Esophagus squamous epithelium (tissue), 4 donors: Measurements from ENCODE around the gene KCTD11.

Experiments
- CTCF ChIP-seq, 6 experiments: fragments of 450-650 bp in 4 of 6; fragments of 200-600 bp in 2 of 6; sonication (generic) in 2 of 6; IDR thresholded peaks; one replicate each; pipeline ENCODE4 v1.5.1; 2016 to 2019; ENCODE audit warnings: antibody characterized with exemption in 6 of 6, mild to moderate bottlenecking in 4 of 6, moderate library complexity in 4 of 6
- POLR2A ChIP-seq, 4 donors: fragments of 450-650 bp; IDR thresholded peaks; one replicate each; pipeline ENCODE4 v1.6.1; 2017; ENCODE audit warnings: antibody characterized with exemption in 4 of 4, mild to moderate bottlenecking in 4 of 4, moderate library complexity in 3 of 4

GRCh38 chr17:7357381-7357780, 5.4 kb downstream of the KCTD11 start:
- TF ChIP-seq POLR2A (IDR thresholded peaks at IDR 0.05) = no peak
- TF ChIP-seq CTCF (IDR thresholded peaks at IDR 0.05) = no peak
